GM21737 (cell line): ENCODE measurements around the gene LRRC7.
"Not testable (repeated sequence)": the region's sequence is repeated elsewhere in the genome, so short reads cannot be mapped to it uniquely, and the experiment has no call there.

Source experiments
- ATAC-seq: cut with Tn5 transposase; IDR thresholded peaks from one replicate; pipeline ENCODE4 v1.9.1; 2021; ENCODE audit warnings: mild to moderate bottlenecking, moderate library complexity; ENCODE audit not compliant: unreplicated experiment

The LRRC7 gene

DNA sequence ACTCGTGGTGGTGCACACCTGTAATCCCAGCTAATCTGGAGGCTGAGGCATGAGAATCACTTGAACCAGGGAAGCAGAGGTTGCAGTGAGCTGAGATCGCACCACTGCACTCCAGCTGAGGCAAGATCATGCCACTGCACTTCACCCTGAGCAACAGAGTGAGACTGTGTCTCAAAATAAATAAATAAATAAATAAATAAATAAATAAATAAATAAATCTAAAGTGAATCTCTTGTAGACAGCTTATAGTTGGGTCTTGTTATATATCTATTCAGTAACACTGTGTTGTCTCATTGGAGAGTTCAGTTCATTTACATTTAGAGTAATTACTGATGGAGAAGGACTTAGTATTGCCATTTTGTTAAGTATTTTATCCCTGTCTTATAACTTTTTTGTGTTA, 379.2 kb downstream of the LRRC7 start:
- ATAC-seq = no peak

DNA sequence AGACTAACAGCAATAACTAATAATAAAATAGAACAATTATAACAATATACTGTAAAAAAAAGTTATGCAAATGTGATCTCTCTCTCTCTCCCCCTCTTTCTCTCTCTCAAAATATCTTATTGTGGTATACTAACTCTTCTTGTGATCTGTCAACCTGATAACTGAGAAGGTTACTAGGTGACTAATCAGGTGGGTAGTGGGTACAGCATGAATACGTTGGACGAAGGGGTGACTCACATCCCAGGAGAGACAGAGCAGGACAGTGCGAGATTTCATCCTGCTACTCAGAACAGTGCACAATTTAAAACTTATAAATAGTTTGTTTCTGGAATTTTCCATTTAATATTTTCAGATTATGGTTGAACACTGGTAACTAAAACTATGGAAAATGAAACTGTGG, 380.1 kb downstream of the LRRC7 start:
- no peak for ATAC-seq

DNA sequence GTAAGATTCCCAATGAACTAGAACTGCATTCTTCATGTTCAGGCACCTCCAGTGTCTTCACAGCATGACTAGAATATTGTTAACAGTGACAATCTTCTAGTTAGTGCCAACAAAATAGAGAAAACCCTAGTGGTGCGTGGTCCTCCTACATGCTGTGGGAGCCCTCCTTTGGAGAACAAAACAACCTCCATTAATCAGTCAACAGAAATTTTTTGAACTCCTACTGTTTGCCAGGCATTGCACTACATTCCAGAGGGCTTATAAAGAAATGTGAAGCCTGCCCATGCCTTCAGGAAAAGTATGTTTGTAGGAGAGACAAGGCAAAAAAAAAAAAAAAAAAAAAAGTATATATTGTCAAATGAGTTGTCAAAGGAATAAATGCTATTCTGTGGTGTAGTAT, 385.0 kb downstream of the LRRC7 start:
- ATAC-seq = no peak

DNA sequence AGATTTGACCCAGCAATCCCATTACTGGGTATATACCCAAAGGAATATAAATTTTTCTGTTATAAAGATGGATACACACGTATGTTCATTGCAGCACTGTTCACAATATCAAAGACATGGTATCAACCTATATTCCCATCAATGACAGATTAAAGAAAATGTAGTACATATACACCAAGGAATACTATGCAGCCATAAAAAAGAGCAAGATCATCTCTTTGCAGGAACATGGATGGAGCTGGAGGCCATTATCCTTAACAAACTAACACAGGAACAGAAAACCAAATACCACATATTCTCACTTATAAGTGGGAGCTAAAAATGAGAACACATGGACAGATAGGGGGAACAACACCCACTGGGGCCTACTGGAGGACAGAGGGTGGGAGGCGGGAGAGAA, 394.7 kb downstream of the LRRC7 start:
- ATAC-seq = not testable (repeated sequence)

DNA sequence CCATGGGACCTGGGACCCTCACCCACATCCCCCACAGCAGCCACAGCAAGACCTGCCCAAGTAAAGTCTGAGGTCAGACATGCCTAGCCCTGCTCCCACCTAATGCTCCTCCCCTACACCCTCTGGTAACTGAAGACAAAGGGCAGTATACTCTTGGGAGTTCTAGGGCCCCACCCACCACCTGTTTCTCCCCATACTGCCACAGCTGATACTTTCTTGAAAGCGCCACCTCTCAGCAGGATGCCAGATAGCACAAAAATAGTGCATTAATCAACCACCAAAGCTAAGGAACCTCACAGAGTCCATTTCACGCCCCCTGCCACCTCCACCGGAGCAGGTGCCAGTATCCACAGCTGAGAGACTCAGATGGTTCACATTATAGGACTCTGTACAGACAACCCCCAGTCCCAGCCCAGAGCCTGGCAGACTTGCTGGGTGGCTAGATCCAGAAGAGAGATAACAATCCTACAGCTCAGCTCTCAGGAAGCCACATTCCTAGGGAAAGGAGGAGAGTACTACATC, 399.6 kb downstream of the LRRC7 start:
- no peak for ATAC-seq

DNA sequence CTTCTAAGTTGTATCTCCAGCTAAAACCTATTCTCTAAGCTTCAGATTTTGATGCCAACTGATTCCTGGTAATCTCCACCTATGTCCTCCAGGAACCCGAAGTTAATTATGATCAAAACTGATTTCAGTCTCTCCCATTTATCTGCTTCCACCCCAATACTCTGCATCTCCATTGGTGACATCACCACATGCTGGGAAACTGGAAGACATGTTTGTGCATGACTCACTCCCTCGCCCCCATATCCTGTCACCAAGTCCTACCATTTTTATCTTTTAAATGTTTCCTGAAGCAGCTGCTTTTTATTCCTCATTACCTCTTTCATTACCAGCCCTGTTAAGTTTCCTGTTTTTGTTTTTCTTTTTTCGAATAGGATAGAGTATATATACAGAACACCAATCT, 409.2 kb downstream of the LRRC7 start:
- no peak for ATAC-seq

DNA sequence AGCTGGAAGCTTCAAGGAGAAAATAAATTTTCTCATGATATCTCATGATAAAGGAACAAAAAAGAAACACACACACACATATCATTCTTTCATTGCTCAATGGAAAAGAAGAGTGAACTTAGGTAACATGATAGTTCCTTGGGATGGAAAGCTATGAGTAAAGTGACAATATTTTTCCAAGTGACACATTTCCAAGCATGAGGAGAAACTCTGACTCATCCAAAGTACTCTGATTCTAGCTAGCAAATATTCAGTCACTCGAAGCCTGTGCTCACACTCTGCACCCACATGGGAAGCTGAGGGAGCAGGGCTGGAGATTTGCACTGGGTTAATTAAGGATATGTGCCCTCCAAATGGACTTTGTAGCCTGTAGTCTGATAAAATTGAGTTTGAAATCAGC, 415.3 kb downstream of the LRRC7 start:
- no peak for ATAC-seq

DNA sequence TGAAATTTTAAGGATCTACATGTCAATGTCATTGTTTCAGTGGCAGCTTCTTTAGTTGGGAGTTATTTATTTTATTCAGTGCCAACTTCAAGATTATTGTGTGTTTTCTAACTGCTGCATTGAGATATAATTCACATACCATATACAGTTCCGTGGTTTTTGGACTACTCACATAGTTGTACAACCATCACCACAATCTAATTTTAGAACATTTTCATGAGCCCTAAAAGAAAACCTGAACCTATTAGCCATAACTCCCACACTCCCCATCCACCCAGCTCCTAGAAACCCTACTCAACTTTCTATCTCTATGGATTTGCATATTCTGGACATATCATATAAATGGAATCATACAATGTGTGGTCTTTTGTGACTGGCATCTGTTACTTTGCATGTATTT, 417.7 kb downstream of the LRRC7 start:
- ATAC-seq = no peak

DNA sequence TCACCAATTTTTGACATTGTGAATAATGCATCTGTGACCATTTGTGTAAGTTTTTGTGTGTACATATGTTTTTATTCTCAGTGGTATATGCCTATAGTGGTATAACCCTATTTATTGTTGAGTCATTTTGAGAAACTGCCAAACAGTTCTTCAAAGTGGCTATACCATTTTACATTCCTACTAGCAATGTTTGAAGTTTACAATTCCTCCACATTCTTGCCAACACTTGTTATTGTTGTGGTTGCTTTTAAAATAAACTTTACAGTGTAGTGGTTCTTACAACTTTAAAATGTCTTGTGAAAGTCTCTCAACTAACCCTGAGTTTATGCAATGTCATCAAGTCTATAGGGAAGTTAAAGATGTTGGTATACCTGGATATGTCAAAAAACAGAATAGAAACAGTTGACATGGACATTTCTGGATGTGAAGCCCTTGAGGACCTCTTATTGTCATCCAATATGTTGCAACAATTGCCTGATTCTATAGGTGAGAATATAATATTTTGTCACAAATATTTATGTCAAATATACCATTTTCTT, 418.2 kb downstream of the LRRC7 start:
- no peak for ATAC-seq

DNA sequence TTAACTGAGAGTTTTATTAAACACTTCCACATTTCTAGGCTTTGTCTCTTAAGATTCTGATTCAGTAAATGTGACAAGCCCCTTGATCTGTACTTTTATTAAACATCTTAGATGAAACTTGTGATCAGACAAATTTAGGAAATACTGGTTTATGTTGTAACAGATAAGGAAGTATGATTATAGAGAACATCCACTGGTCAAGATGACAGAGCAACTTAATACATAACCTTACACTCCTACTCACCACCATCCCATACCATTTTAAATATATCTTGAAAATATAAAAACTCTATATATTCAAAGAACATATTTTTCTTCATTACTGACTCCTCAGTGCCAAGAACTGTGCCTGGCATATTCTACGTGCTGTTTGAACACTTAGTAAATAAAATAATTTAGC, 420.2 kb downstream of the LRRC7 start:
- no peak for ATAC-seq

DNA sequence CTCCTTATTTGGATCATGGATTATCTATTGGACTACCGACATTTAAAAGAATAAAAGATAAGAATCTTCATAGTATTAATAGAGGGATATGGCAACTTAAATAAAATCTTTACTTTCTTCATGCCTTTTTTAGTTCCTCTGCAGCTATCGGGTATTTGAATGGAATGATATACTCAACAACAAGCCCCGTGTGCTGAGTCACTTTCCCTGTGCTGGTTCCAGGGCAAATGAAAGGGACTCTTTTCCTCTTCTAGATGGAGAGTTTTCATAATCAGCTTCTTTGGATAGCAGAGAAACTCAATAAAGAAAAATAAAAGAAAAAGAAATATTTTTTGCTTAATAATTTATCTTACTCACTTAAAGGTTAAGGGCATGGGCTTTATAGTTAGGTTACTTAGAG, 423.9 kb downstream of the LRRC7 start:
- no peak for ATAC-seq

DNA sequence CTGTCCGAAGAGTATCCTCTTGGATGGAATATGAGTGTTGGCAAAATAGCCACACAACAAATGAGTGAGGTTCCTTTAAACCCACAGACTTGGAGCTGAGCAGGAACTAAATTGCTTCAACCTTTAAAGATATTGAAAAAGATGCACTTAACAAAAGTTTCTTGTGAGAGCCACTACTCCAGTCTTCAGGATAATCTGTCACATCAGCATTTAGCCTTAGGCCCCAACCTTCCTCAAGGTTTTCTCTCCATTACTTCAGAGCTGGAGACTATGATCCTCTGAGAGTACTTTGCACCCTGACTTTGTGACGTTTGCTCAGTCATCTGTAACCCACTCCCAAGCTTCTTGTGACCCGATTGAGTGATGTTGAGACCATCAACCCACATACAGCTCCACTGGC, 424.9 kb downstream of the LRRC7 start:
- ATAC-seq = no peak

DNA sequence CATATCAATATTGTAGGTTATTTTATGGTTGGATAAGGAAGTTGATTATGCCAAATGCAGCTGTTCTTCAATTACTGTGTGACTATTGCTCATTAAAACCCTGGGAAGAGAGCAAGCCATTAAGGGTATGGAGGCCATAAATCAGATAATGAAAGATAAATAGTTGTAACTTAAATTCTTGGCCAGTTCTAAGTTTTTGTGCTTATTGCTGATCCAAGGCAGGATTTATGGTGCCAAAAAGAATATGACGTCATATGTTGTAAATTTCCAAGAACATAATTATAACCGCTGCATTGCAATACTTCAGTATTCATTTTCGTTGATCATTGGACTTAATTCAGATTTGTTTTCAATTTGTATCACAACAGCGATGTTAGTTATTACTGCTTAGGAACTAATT, 426.1 kb downstream of the LRRC7 start:
- no peak for ATAC-seq

DNA sequence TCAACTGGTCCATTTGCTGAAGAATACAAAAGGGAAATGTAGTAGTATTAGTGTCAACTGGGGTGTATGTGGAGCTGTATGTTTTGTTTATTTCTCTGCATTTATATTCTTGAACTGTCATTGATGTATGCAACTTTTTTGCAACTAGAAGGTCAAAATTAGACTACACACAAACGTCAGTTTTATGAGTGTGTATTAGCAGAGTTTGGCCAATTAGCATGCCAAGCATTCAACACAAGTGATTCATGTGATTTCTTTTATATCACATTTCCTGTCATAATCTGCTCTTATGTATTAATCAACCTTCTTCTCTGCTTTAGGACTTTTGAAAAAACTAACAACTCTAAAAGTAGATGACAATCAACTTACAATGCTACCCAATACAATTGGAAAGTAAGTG, 426.5 kb downstream of the LRRC7 start:
- no peak for ATAC-seq

DNA sequence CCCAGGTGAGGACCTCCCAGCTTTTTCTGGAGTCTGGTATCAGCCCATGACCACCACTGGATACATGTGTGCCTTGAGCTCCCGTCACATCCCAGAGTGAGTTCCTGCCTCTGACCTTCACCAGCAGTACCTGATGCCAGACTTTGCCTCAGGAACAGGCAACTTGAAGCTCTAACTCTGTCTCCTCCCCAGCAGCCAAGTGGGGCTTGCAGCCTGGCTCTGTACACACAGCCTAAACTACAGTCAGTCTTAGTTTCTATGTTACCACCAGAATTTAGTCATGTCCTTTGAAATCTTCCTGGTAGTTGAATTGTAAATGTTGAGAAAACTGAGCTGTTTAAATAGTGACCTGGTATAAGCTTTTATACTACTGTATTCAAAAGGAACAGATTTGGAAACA, 431.1 kb downstream of the LRRC7 start:
- ATAC-seq = no peak

DNA sequence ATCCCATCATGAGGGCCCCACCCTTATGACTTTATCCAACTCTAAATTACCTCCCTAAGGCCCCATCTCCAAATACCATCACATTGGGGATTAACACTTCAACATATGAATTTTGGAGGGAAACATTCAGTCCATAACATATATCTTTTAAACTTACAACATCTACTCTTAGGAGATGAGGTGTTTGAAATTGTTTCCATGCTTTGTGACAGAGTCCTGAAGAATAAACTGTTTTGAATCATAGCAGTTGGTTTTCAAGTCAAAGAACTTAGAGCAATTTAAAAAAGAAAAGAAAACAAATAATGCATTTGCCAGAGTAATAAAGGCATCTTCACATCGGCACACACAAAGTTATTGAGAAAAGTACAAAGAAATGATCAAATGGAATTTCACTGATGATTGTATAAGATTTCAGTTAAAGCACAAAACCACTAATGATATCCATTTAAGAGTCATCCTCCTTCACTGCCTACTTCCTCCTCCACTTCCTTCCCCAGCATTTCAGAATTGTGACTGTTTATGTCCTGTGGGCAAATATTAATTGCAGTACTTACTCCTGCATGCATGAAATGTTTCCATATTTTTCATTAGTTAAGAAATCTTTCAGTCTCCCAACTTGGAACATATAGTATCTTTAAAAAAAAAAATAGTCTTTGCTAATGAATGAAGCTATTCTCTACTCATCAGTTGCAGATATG, 435.6 kb downstream of the LRRC7 start:
- no peak for ATAC-seq

DNA sequence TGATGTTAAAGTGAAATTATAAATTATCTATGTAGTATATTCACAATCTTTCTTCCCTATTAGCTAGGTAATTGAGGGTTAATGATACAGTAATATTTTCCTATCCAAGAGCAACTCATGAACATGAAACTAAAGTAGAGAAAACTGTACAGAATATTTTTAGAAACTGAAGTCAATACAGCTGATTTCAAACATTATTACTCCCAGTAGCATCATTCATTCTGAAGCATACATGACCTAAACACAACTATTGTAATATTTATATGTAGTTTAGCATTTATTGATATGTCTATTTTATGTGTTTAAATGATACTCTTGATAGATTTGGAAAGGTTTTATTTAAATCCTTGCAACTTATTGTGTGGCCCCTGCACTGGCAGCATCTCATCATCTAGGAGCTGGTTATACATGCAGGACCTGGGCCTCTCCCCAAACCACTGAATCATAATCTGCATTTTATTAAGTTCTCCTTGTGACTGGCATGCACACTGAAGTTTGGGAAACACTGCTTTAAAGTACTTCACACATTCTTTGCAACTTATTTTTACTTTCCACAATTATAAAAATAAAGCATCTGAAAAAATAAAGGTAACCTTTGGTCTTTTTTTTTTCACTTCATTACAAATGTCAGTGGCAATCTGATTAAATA, 437.8 kb downstream of the LRRC7 start:
- ATAC-seq = no peak

DNA sequence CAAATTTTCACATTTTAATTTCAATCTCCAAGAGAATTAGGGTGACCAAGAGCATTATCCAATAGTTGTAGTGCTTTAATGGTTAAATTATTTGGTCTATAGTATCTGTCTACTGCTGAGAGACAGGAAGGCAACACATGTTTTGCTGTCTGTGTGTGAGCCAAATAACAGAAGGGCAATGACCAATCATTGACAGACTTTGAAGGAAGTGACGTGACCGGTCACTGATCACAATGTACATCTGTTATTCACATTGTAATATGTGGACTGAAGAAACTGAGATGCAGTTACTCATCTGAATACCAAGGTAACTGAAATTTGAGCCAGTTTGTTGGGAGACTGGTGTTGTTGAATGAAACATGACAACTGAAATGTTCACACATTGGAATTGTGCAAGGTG, 440.9 kb downstream of the LRRC7 start:
- ATAC-seq = no peak

DNA sequence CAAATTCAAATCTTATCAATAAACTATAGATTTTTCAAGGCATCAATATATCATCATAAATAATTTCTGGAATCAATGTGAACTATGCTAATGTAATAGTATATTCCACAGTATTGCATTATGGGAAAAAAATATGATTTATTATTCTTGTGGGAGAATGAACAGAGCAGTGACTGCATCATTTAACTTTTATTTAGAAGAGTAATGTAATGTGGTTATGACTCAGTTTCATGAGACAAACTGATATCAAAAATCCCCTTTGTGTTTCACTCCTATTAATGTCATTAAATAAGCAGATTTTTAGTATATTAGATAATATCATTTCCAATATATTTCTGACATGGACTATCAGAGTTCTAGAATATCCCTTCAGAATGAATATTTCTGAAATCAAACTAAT, 450.0 kb downstream of the LRRC7 start:
- no peak for ATAC-seq

DNA sequence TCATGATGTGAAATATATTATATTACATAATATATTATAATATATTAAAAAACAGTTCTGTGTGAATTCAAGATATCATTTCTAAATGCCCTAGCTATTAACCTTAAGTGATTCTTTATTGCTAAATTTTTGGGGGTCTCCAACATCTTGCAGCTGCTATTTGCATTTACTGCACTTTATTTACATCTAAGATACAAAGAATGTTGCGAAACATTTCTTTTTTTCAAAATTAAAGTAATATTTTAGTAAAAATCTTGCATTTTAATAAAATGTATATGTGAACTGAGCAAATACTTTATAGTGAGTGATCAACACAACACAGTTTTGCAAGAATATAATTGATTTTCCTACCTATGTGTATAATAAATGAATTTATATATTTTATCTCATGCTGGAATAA, 456.6 kb downstream of the LRRC7 start:
- ATAC-seq = no peak

DNA sequence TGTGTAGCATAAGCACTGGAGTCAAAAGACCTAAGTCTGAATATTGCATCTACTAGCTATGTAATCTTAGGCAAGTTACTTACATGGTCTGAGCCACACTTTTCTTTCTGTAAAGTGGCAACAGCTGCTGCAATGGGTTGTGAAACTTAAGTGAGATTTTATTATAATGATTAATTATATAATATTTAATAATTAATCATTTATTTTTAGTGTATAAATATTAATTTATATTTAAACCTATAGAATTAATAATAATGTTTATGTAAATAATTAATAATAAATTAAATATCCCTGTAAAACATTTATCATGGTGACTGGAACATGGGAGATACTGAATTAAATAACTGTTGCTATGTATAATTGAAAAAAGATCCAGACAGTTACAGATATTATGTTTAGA, 457.3 kb downstream of the LRRC7 start:
- no peak for ATAC-seq

DNA sequence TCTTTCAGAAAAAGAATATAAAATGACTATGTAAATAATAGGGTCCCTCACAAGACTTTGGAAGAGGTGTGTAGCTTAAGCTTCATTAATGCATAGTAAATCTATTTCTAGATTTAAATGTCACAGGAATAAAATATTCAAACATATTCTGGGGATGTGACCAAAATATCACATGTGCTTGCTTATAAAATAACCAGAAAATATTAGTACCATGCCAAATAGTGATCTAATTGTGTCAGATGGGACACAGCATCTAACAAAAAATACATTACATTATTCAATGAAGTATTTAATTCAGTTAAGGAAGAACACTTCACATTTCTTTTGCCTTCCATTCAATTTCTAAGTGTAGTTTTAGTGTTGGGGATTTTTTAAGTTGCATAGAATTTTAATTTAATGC, 458.1 kb downstream of the LRRC7 start:
- no peak for ATAC-seq
